GM10248 (cell line): ENCODE data around the gene WT1.
A peak's percentile ranks its signal among the peaks of the same experiment; 100 is the strongest.

Experiments
- CTCF ChIA-PET: fragments of 300-600 bp; sonication (Branson Sonifier 250); formaldehyde crosslinking; extraction: SDS; loops from one replicate; lab custom pipeline; 2021; ENCODE audit warnings: antibody characterized with exemption; lab: Yijun Ruan, JAX
- POLR2A ChIA-PET: fragments of 350-650 bp; sonication (Branson Sonifier 250); formaldehyde crosslinking; extraction: SDS; loops from one replicate; lab custom pipeline; 2020; ENCODE audit warnings: antibody characterized with exemption; lab: Yijun Ruan, JAX
- DNase-seq: peaks from one replicate; pipeline ENCODE4 v3.0.0; 2012; ENCODE audit errors: extremely low spot score
- TF ChIP-seq, protein P1 (sequence below): IDR thresholded peaks from 2 replicates; pipeline ENCODE4 v1.5.1; 2012; ENCODE audit warnings: mild to moderate bottlenecking, low read depth; ENCODE audit errors: extremely low read depth, missing control alignments, control extremely low read depth

WT1 gene

DNA sequence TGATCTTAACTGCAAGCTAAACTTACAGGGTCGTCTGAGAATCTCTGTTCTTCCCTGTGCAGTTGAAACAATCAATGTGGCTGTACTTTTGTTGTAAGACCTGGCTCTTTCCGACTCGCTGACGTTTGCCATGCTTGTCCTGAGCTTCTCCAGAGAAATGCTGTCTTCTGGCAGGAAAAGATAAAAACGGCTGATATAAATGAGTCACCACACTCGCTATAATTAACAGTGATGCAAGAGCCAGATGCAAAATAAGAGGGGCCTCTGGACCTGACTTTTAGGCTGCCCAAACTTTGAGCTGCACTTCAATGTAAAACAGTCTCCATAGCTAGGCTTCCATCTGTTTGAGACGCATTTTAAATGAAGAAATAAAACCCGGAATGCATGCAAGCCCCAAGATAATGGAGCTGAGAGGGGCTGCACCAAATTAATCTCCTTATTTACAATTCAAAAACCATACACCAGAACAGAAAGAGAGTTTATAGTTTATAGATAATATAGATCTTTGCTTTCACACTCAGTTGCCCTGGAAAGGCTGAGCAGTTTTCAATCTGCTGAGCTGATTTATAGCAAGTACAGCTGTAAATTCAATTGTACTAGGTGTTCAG lies 48.5 kb downstream of the WT1 start:
- no peak for DNase-seq
- ChIA-PET POLR2A (no interaction called here), CTCF (interaction anchor here (0.9 to 1.8 kb wide), 5 partner anchors 9 to 63 kb away, joined by 3 to 6 read pairs (median 4); no protein-coding TSS in a partner anchor)
- TF ChIP-seq, protein P1, sequence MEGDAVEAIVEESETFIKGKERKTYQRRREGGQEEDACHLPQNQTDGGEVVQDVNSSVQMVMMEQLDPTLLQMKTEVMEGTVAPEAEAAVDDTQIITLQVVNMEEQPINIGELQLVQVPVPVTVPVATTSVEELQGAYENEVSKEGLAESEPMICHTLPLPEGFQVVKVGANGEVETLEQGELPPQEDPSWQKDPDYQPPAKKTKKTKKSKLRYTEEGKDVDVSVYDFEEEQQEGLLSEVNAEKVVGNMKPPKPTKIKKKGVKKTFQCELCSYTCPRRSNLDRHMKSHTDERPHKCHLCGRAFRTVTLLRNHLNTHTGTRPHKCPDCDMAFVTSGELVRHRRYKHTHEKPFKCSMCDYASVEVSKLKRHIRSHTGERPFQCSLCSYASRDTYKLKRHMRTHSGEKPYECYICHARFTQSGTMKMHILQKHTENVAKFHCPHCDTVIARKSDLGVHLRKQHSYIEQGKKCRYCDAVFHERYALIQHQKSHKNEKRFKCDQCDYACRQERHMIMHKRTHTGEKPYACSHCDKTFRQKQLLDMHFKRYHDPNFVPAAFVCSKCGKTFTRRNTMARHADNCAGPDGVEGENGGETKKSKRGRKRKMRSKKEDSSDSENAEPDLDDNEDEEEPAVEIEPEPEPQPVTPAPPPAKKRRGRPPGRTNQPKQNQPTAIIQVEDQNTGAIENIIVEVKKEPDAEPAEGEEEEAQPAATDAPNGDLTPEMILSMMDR = no peak

DNA sequence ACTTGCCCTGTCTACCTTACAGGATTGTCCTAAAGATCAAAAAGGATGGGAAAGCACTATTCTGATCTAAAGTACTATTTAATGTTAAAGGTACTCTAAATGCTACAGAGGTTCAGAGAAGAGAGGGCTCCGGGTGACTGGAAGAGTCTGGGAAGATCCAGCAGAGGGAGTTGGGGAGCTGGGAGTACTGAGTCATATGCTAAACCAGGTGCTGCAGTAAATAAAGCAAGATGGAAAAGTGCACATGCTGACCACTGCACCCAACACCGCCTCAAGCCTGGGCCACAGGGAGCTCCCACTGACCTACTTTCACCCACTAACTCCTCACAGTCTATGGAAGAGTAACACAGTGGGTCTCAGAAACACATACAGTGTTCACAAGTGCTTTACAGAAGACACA lies 49.3 kb downstream of the WT1 start:
- CTCF ChIA-PET = interaction anchor here (0.9 to 1.8 kb wide), 4 partner anchors 8 to 63 kb away, joined by 3 to 6 read pairs (median 4); no protein-coding TSS in a partner anchor
- POLR2A ChIA-PET = no interaction called here

DNA sequence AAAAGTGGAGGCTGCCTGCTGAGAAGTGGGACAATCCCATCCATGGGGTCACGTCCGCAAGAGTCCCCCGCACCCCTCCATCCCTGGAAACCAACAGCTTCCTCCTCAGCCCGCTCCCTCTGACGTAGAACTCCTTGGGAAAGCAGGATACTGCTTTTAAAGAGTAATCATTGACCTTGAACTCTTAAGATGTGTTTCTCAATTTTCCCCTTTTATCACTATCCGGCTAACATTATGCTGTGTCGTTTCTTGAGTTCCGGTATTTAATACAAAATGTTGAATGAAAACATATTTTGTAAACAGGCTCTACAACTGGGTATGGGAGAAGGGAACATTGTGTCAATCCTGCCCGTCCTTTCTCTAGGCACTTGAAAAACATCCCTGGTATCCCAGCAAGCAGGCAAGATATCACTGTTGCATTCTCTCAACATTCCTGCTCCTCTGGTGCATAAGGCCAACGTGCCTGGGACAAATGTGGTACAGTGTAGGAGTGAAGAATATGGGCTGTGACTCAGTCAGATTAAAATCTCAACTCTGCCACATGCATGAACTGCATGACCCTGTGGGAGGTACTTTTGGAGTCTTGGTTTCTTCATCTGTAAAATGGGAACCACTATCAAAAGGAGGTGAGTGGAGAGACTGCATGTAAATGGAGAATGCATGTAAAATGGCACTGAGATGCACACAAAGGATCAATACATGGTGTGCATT lies 52.8 kb downstream of the WT1 start:
- TF ChIP-seq, protein P1 = no peak
- DNase-seq = no peak
- CTCF ChIA-PET = no interaction called here
- POLR2A ChIA-PET = no interaction called here

More for the DNA sequence above, 49.3 kb downstream of the WT1 start:
- TF ChIP-seq, protein P1 = peak; percentile 20
- no peak for DNase-seq

DNA sequence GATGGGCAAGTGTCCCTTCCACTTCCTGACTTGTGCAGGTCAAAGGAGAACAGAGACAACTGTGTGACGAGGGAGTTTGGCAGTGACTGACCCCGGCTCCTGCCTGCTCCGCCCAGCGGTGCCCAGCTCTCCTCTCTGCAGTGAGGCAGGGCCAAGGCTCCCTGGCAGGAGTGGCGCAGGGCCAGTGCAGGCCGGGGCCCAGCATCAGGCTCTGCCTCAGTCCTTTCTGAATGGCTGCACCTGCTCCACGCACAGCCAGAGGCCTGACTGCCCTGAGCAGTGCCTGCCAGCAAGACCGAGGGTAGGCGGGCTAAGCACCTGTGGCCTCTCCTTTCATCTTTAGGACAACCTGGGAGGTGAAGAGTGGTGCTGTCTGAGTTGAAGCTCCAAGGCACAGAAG lies 54.2 kb downstream of the WT1 start:
- ChIA-PET POLR2A (no interaction called here), CTCF (no interaction called here)
- DNase-seq = no peak
- TF ChIP-seq, protein P1 = no peak

DNA sequence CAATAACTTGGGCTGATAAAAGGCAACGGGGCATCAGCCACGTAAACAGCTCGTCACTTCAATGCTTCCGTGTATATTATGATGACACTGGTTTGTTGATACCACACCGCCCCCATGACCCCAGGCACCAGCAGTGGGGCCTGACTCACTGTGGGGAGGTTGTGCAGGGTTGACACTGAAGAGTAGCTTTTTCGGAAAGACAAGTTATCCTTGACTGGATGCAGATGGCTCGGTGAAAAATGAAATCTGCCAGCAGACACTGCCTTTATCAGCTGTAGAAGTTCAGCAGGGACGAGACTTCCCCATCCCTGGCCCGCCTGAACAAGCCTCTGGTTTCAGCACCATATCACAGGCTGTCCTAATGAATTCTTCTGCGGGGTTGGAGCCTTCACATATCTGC lies 55.6 kb downstream of the WT1 start:
- POLR2A ChIA-PET = no interaction called here
- TF ChIP-seq, protein P1 = no peak
- CTCF ChIA-PET = interaction anchor here (1.1 kb wide), 1 partner anchor 9 kb away, joined by 4 read pairs; no protein-coding TSS in a partner anchor
- DNase-seq = no peak

DNA sequence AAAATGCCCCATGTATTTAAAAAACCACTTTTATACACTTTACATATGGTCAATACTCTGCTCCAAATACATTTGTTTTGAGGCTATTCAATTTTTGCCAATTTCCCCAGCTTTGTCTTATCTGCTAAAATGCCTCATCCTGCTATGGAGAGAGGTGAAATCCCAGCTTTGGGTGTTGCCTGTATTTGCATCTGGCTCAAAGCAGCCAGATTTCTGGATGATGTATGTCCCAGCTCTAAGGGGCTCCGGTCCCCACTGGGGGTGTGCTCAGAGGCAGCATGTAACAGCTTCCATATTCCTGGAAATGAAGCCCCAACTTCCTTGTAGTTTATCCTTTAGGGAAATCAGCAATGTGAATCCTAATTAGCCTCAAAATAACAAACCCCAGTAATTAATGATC lies 59.5 kb downstream of the WT1 start:
- POLR2A ChIA-PET = no interaction called here
- CTCF ChIA-PET = interaction anchor here (0.6 to 1.3 kb wide), 4 partner anchors 9 to 1271 kb away, joined by 3 to 6 read pairs (median 4); no protein-coding TSS in a partner anchor
- DNase-seq = no peak
- TF ChIP-seq, protein P1 = no peak
